GM19238 (cell line): Measurements from ENCODE around the gene NOTO.

Experiments used
- DNase-seq: peaks from one replicate; pipeline ENCODE4 v3.0.0; 2011; ENCODE audit warnings: low spot score; ENCODE audit not compliant: insufficient read length

Gene NOTO

GRCh38 chr2:73233932-73234832 is 31.8 kb downstream of the NOTO start, which contains the start of gene CCT7:
CCT7 (plus strand) TSS chr2:73234308; CDS start chr2:73234379, 71 bp downstream.
- DNase-seq = peak; percentile 80

- DNase-seq = no peak
These were observed 33.1 kb downstream of the NOTO start for GRCh38 chr2:73235315-73236028.

GRCh38 chr2:73237168-73237567 is 34.8 kb downstream of the NOTO start:
- DNase-seq = no peak

- no peak for DNase-seq
These were observed 35.8 kb downstream of the NOTO start for GRCh38 chr2:73238149-73238548.

- DNase-seq = no peak
These were observed 36.6 kb downstream of the NOTO start for GRCh38 chr2:73238976-73239375.

GRCh38 chr2:73239776-73240175 is 37.4 kb downstream of the NOTO start:
- no peak for DNase-seq

- no peak for DNase-seq
These were observed 41.7 kb downstream of the NOTO start for GRCh38 chr2:73243884-73244570.

- DNase-seq = no peak
These were observed 42.2 kb downstream of the NOTO start for GRCh38 chr2:73244580-73244979.

- no peak for DNase-seq
These were observed 44.5 kb downstream of the NOTO start for GRCh38 chr2:73246850-73247249.

- DNase-seq = no peak
These were observed 47.3 kb downstream of the NOTO start for GRCh38 chr2:73249636-73250035.

GRCh38 chr2:73250872-73251846 is 48.8 kb downstream of the NOTO start:
- no peak for DNase-seq

- DNase-seq = no peak
These were observed 50.1 kb downstream of the NOTO start for GRCh38 chr2:73252238-73253027.

GRCh38 chr2:73253400-73253799 is 51.0 kb downstream of the NOTO start:
- DNase-seq = no peak

- no peak for DNase-seq
These were observed 51.5 kb downstream of the NOTO start for GRCh38 chr2:73253901-73254300.

- no peak for DNase-seq
These were observed 52.1 kb downstream of the NOTO start for GRCh38 chr2:73254343-73255006.

- DNase-seq = no peak
These were observed 52.8 kb downstream of the NOTO start for GRCh38 chr2:73255007-73255644.

- no peak for DNase-seq
These were observed 53.7 kb downstream of the NOTO start for GRCh38 chr2:73255907-73256617.

- no peak for DNase-seq
These were observed 54.2 kb downstream of the NOTO start for GRCh38 chr2:73256618-73256922.
